Lower lobe of right lung (tissue), 2 donors: ENCODE data around the gene AK8. TPM values are rescaled to one million over a fixed set of nuclear protein-coding genes. Genes with fewer than 3 reads are reported as not detected.

ENCODE experiments used
- ATAC-seq, 2 donors: fragments of 200-7000 bp; cut with Tn5 transposase; one replicate each; pipeline ENCODE4 v1.9.1; 2020 to 2022; ENCODE audit warnings: mild to moderate bottlenecking in 2 of 2, moderate library complexity in 2 of 2
- DNase-seq: peaks from one replicate; pipeline ENCODE4 v3.0.0-alpha.2; 2020
- H3K27ac ChIP-seq: fragments of 200-600 bp; one replicate; pipeline ENCODE4 v1.8.0; 2022
- H3K27me3 ChIP-seq: fragments of 200-600 bp; one replicate; pipeline ENCODE4 v1.8.0; 2022; ENCODE audit warnings: low read depth
- H3K36me3 ChIP-seq: fragments of 200-600 bp; one replicate; pipeline ENCODE4 v1.8.0; 2022; ENCODE audit warnings: mild to moderate bottlenecking
- H3K4me1 ChIP-seq: fragments of 200-600 bp; one replicate; pipeline ENCODE4 v1.8.0; 2022
- H3K4me3 ChIP-seq: fragments of 200-600 bp; one replicate; pipeline ENCODE4 v1.8.0; 2022; ENCODE audit warnings: mild to moderate bottlenecking
- H3K9me3 ChIP-seq: fragments of 200-600 bp; one replicate; pipeline ENCODE4 v1.8.0; 2022
- intact Hi-C: fragments of 100-400 bp; cut with DNase I; formaldehyde crosslinking; loops from one replicate; pipeline ENCODE4 v1.11.0; 2022
- total RNA-seq: library from RNA; stranded (reverse); fragmentation: NEBNext Ultra II Directional; extraction: Animal tissue kit (Norgen Biotek cat#: 25700); gene quantifications from one replicate; pipeline ENCODE4 v1.2.1, GENCODE V29; 2021
- TF ChIP-seq, protein P1 (sequence below): fragments of 200-600 bp; IDR thresholded peaks from one replicate; pipeline ENCODE4 v1.8.0; 2022; ENCODE audit warnings: antibody characterized with exemption, mild to moderate bottlenecking
- donor health status: DM: no; HTN: yes; CAD: no; lungs with severe emphysema.

Gene AK8
- total RNA-seq, 1 donor from 2014 or later = 6.1 TPM

GRCh38 chr9:132757016-132757415 lies 121.1 kb downstream of the AK8 start:
- DNase-seq = no peak
- no peaks in the 10 kb centered on the region for H3K27me3 ChIP-seq
- ATAC-seq = no peak
- H3K4me3 ChIP-seq = no peak overlapping the region
- no peak overlapping the region for H3K27ac ChIP-seq
- H3K4me1 ChIP-seq = peaks cover 5% of the 10 kb centered on the region
- TF ChIP-seq, protein P1, sequence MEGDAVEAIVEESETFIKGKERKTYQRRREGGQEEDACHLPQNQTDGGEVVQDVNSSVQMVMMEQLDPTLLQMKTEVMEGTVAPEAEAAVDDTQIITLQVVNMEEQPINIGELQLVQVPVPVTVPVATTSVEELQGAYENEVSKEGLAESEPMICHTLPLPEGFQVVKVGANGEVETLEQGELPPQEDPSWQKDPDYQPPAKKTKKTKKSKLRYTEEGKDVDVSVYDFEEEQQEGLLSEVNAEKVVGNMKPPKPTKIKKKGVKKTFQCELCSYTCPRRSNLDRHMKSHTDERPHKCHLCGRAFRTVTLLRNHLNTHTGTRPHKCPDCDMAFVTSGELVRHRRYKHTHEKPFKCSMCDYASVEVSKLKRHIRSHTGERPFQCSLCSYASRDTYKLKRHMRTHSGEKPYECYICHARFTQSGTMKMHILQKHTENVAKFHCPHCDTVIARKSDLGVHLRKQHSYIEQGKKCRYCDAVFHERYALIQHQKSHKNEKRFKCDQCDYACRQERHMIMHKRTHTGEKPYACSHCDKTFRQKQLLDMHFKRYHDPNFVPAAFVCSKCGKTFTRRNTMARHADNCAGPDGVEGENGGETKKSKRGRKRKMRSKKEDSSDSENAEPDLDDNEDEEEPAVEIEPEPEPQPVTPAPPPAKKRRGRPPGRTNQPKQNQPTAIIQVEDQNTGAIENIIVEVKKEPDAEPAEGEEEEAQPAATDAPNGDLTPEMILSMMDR = no peak
- no peaks in the 10 kb centered on the region for H3K9me3 ChIP-seq
- no peaks in the 10 kb centered on the region for H3K36me3 ChIP-seq
- intact Hi-C loops = no loop called here

DNA sequence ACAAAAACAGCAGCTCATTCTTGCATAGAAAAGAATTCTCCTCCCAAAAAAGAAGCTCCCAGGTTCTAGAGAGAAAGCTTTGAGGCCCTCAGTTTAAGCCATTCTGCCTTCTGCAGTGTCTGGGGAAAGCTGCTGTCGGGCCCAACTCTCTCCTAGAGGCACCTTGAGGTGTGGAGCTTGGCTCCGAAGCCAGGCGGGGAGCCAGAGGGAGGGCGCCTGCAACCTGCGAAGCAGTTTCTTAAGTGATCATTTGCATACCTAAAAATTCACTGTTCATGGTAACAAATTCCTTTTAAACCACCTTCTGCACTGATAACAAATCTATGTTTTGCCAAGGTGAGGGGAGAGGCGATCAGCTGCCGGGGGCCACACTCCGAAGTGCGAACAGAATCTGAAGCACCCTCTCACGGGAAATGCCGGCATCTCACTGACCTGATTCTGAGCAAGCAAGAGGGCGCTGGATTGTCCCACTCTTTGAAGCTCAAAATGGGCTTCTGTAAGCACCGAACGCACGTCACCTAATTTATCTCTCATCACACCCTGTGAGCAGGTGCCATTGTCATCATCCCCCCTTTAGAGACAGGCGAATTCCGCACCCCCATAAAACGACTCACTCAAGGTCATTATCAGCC lies 121.8 kb downstream of the AK8 start:
- Histone ChIP-seq H3K27me3 (no peaks in the 10 kb centered on the region), H3K27ac (no peak overlapping the region), H3K4me3 (no peak overlapping the region), H3K36me3 (no peaks in the 10 kb centered on the region), H3K9me3 (no peaks in the 10 kb centered on the region), H3K4me1 (peaks cover 5% of the 10 kb centered on the region)
- TF ChIP-seq, protein P1 = no peak
- intact Hi-C loops = no loop called here
- ATAC-seq (peak; percentile 54 to 70), DNase-seq (no peak)

GRCh38 chr9:132755096-132755495 lies 123.0 kb downstream of the AK8 start:
- Histone ChIP-seq H3K36me3 (no peaks in the 10 kb centered on the region), H3K4me1 (peaks cover 5% of the 10 kb centered on the region), H3K27me3 (no peaks in the 10 kb centered on the region), H3K9me3 (no peaks in the 10 kb centered on the region), H3K4me3 (no peak overlapping the region), H3K27ac (no peak overlapping the region)
- no peak for DNase-seq
- intact Hi-C loops = no loop called here
- TF ChIP-seq, protein P1 = no peak
- ATAC-seq = no peak

- Histone ChIP-seq H3K36me3 (no peaks in the 10 kb centered on the region), H3K4me3 (no peak overlapping the region), H3K4me1 (peaks cover 5% of the 10 kb centered on the region), H3K9me3 (no peaks in the 10 kb centered on the region), H3K27me3 (no peaks in the 10 kb centered on the region), H3K27ac (no peak overlapping the region)
- intact Hi-C loops = no loop called here
- TF ChIP-seq, protein P1 = no peak
- ATAC-seq (no peak), DNase-seq (no peak)
Measured at GRCh38 chr9:132754236-132754635, 123.8 kb downstream of the AK8 start.

DNA sequence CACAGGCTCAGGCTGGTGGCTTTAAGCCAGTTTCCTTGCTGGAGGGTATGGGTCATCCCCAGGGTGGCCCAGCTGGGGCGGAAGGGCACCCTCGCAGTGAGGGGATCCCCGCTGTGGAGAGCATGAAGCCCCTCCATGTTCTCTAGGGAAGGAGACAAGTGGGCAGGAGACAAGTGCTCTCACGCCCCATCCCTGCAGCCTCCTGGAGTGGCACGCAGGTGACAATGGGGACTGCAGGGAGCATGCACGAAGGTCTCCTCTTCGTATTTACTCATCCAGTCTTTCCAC lies 124.5 kb downstream of the AK8 start:
- ATAC-seq = no peak
- DNase-seq = no peak
- TF ChIP-seq, protein P1 = no peak
- intact Hi-C loops = no loop called here
- no peak overlapping the region for H3K4me3 ChIP-seq
- no peaks in the 10 kb centered on the region for H3K36me3 ChIP-seq
- no peaks in the 10 kb centered on the region for H3K9me3 ChIP-seq
- H3K4me1 ChIP-seq = peaks cover 5% of the 10 kb centered on the region
- H3K27me3 ChIP-seq = no peaks in the 10 kb centered on the region
- no peak overlapping the region for H3K27ac ChIP-seq
